ENCODE data around the gene GPALPP1.
"Not testable (repeated sequence)": the region's sequence is repeated elsewhere in the genome, so short reads cannot be mapped to it uniquely, and the experiment has no call there.

Gene GPALPP1

DNA sequence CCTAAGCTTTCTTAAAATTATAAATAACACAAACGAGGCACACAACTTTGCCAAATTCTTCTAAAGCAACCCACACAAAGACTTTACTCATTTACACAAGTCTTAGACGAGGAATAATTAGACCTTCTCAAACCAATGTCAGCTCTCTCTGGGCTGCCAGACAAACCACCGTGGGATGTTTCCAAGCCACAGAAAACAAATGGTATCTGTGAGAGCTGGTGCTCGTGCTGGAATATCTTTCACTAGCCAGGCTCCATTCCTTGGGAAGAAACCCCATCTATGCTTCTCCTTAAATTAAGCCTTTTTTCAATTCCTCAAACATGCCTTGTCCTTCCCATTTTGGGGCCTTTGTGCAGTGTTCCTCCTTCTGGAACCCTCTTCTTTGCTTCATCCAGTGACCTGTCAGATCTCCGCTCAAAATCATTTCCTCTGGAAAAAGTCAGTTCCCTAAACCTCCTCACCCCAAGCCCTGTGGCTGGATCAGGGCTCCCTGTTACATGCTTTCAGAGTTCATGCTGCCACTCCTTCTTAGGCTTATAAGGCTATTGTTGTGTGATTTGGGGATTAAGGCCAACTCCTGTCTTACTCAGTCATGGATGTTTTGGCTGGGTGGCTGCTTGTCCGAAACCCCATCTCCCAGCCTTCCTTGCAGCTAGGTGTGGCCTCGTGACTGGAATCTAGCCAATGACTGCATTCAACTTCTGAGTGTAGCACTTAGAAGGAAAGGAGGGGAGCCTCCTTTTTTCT, 66.7 kb downstream of the GPALPP1 start:
- DNase-seq (ENCODE audit: insufficient read length, low spot score) (no peak), FAIRE-seq (no peak)

DNA sequence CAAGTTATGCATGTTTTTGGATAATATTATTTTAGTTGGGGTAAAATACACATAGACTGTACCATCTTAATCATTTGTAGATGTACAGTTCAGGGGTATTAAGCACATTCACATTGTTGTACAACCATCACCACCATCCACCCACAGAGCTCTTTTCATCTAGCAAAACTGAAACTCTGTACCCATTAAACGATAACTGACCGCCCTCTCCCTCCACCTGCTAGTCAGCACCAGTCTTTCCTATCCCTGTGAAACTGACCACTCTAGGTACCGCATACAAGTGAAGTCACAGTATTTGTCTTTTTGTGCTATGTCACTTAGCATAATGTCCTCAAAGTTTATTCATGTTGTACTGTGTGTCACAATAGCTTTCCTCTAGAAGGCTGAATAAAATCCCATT, 70.7 kb downstream of the GPALPP1 start:
- FAIRE-seq: no peak

DNA sequence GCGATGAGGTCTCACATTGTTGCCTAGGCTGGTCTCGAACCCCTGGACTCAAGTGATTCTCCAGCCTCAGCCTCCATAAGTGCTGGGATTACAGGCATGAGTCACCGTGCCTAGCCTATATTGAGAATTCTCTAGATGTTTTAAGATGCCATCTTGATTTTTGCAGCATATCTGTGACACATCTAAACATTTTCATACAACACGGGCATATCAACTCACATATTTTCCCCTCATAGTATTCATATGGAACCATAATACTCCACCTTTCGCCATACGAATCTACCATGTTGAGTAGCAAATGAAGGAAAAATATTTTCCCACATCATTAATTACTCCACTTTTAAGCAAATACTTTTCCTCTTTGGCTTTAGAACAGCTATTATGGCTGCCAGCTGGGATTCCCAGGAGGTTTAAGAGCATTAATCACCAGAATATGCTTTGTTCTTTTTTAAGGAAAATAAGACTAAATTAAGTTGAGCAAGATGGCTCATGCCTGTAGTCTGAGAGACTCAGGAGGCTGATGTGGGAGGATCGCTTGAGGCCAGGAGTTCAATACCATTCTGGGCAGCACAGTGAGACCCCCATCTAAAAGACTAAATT, 74.0 kb downstream of the GPALPP1 start:
- no peak for FAIRE-seq
- DNase-seq (ENCODE audit: insufficient read length, low spot score): no peak

More for the DNA sequence above, 70.7 kb downstream of the GPALPP1 start:
- no peak for DNase-seq (ENCODE audit: insufficient read length, low spot score)

DNA sequence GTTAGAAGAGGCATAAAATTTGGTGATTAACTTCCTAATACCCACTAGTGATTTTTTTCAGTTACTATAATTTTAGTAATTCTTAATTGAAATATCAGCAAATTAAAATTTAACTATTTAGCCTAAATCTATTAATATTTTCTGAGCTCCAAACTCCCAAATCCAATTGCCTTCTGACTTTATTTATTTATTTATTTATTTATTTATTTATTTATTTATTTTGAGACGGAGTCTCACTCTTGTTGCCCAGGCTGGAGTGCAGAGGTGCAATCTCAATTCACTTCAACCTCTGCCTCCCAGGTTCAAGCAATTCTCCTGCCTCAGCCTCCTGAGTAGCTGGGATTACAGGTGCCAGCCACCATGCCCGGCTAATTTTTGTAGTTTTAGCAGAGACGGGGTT, 74.6 kb downstream of the GPALPP1 start:
- FAIRE-seq; DNase-seq (ENCODE audit: insufficient read length, low spot score): not testable (repeated sequence)

DNA sequence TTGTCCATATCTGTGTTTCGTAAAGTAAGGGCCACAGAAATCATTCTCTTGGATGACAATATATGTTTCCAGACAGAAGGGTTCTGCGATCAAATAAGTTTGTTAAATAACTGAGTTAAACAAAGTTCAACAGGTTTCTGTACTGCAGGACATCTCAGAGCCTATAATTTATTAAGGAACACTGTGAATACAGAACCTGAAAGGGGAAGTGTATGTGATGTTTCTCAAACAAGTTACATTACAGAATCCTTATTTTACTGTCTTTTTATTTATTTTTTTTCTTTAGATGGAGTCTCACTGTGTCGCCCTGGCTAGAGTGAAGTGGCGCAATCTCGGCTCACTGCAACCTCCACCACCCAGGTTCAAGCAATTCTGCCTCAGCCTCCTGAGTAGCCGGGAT, 75.6 kb downstream of the GPALPP1 start:
- FAIRE-seq (no peak), DNase-seq (ENCODE audit: insufficient read length, low spot score) (no peak)

DNA sequence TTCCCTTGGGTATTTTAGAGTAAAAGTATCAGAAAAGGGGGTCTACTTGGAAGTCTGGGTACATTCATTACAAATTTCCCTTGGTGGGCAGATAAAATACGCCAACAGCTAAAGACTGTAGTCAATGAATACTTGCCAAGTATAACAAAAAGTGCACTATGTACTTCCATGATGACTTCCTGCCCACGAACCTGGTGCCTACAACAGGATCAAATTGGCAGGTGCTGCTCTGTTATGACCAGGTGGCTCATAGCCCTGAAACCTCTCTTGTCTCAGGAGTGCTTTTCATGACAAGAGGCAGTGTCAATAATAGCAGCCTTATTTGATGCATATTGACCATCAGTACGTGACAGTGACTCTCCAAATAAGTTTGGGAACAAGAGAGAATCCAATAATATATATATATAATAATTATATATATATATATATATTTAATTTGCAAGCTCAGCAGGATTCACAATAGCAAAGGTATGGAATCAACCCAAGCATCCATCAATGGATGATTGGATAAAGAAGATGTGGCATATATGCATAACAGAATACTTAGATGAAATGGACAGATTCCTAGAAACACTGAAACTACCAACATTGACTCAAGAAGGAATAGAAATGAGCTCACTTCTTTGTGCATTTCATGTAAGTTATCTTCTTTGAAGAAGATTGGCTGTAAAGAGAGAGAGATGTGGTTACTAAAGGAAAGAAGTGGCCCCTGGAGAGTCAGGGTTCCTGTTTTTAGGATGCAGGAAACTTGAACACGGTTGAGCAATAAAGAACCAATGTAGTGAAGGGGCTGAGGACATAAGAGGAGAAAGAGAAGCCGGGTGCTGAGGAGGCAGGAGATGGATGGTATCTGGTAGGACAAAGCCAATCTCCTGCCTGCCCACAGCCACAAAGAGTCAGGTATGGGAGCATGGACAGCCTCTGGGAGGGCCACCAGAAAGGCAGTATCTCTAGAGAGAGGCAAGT, 79.0 kb downstream of the GPALPP1 start:
- no peak for FAIRE-seq
- DNase-seq (ENCODE audit: insufficient read length, low spot score): no peak

DNA sequence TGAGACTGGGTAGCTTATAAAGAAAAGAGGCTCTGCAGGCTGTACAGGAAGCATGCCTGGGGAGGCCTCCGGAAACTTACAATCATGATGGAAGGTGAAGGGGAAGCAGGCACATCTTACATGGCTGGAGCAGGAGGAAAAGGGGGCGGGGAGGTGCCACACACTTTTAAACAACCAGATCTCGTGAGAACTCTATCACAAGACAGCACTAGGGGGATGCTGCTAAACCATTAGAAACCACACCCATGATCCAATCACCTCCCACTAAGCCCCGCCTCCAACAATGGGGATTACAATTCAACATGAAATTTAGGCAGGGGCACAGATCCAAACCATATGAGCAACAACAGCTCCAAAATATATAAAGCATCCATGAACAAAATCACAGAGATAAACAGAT, 84.5 kb downstream of the GPALPP1 start:
- DNase-seq (ENCODE audit: insufficient read length, low spot score) (no peak), FAIRE-seq (no peak)

DNA sequence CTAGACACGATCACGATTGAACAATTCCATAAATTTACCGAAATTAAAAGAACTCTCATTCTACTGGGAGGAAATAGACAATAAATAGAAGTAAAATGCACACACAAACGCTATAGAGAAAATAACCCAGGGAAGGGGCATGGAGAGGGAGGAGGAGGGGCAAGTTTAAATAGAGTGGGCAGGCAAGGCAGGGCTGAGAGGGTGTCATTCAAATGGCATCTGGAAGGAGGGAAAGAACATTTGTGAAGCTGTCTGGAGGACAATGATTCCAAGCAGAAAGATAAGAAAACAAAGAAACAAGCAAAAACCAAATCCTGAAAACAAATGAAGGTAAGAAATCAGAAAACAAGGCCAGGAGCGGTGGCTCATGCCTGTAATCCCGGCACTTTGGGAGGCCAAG, 85.4 kb downstream of the GPALPP1 start:
- DNase-seq (ENCODE audit: insufficient read length, low spot score) (no peak), FAIRE-seq (no peak)

DNA sequence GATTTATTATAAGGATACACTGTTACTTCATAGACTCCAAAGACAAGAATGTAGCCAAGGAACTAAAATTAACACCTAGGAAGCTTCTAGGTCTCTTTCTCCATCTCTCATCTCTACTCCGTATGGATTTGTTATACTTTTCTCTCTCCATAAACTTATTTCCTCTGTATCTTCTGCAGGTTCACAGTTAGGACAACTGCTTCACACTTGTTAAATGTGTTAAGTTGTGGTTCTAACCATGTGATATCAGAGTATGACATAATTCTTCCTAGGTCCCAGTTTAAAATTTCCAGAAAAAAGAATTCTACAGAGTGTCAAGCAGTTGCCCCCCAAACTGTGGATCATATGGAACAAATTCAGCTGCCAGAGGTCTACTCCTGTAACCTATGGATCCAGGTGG, 88.7 kb downstream of the GPALPP1 start:
- FAIRE-seq: no peak
- DNase-seq (ENCODE audit: insufficient read length, low spot score): no peak
